B cell (primary cell): ENCODE results near the gene PRKN.

Experiments used
- EZH2 ChIP-seq: IDR thresholded peaks from 2 replicates; pipeline ENCODE4 v1.6.1; 2012; ENCODE audit warnings: borderline replicate concordance, low read depth, mild to moderate bottlenecking, moderate library complexity, low read length; ENCODE audit not compliant: insufficient read depth, poor library complexity, severe bottlenecking
- TF ChIP-seq, protein P1 (sequence below): fragments of 200-600 bp; IDR thresholded peaks from one replicate; pipeline ENCODE4 v1.8.0; 2022; ENCODE audit warnings: antibody characterized with exemption, mild to moderate bottlenecking

DNA sequence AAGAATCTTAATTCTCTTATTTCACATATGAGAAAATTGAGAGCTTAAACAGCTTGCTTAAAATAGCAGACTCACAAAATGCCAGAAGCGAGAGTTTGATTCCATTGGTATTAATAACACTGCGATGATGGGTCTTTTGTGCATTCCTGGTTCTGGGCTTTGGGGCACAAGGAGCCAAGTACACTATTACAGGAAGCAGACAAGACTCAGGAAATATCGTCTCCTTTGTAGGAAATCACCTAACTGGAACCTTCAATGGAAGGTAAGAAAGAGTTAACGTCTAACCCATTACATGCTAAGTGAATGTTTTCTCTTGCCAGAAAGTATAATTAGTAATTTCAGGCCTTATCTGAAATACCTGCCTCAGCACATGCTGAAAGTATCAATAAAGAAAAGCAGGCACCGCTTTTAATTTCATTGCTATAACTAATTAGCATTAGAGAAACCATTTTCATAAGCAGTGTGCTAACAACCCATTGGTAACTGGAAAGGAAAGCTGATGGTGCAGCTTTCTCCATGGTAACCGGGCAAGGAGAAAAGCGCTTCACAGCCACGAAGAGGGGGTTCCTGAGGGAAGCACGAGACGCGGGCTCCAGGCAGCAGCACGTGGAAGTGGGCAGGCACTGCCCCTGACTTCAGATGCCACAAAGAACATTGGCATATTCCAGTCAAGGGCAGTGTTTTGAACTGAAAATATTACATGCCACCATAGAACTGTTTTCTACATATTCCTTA lies 1247.0 kb downstream of the PRKN start:
- TF ChIP-seq, protein P1, sequence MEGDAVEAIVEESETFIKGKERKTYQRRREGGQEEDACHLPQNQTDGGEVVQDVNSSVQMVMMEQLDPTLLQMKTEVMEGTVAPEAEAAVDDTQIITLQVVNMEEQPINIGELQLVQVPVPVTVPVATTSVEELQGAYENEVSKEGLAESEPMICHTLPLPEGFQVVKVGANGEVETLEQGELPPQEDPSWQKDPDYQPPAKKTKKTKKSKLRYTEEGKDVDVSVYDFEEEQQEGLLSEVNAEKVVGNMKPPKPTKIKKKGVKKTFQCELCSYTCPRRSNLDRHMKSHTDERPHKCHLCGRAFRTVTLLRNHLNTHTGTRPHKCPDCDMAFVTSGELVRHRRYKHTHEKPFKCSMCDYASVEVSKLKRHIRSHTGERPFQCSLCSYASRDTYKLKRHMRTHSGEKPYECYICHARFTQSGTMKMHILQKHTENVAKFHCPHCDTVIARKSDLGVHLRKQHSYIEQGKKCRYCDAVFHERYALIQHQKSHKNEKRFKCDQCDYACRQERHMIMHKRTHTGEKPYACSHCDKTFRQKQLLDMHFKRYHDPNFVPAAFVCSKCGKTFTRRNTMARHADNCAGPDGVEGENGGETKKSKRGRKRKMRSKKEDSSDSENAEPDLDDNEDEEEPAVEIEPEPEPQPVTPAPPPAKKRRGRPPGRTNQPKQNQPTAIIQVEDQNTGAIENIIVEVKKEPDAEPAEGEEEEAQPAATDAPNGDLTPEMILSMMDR, result no peak
- no peak for TF ChIP-seq EZH2
